WTC11 (cell line): ENCODE data around the gene PFKFB3. TPM values are rescaled to one million over a fixed set of nuclear protein-coding genes. Genes with fewer than 3 reads are reported as not detected.
A peak's percentile ranks its signal among the peaks of the same experiment; 100 is the strongest.

ENCODE experiments used
- ATAC-seq: fragments of 200-7000 bp; cut with Tn5 transposase; 2 replicates; pipeline ENCODE4 v1.10.0; 2021; ENCODE audit warnings: mild to moderate bottlenecking, moderate library complexity
- CTCF ChIA-PET: fragments of 300-600 bp; sonication (Branson Sonifier 250); formaldehyde crosslinking; loops from one replicate; lab custom pipeline; 2021; ENCODE audit warnings: antibody characterized with exemption; lab: Charles Lee
- POLR2A ChIA-PET: fragments of 350-600 bp; sonication (Branson Sonifier 250); formaldehyde crosslinking; loops from one replicate; lab custom pipeline; 2021; ENCODE audit warnings: antibody characterized with exemption; lab: Charles Lee
- DNase-seq: peaks from one replicate; pipeline ENCODE4 v3.0.0; 2021; ENCODE audit warnings: low spot score
- H3K27ac Mint-ChIP-seq: 2 replicates; pipeline ENCODE4 v1.8.0; 2021; ENCODE audit warnings: mixed read lengths
- H3K27me3 Mint-ChIP-seq: 2 replicates; pipeline ENCODE4 v1.8.0; 2021; ENCODE audit warnings: low read depth, mild to moderate bottlenecking, moderate library complexity, mixed read lengths
- H3K36me3 Mint-ChIP-seq: 2 replicates; pipeline ENCODE4 v1.8.0; 2021; ENCODE audit warnings: mixed read lengths
- H3K4me1 Mint-ChIP-seq: 2 replicates; pipeline ENCODE4 v1.8.0; 2022; ENCODE audit warnings: mixed read lengths
- H3K4me3 Mint-ChIP-seq: 2 replicates; pipeline ENCODE4 v1.8.0; 2021; ENCODE audit warnings: mild to moderate bottlenecking, moderate library complexity, mixed read lengths
- H3K9me3 Mint-ChIP-seq: 2 replicates; pipeline ENCODE4 v1.8.0; 2021; ENCODE audit warnings: mixed read lengths
- AR ChIP-seq: fragments of 250-450 bp; sonication (Bioruptor Pico); IDR thresholded peaks from 2 replicates; pipeline ENCODE4 v1.9.0; 2021; ENCODE audit warnings: mild to moderate bottlenecking
- ATF2 ChIP-seq: sonication (generic); formaldehyde crosslinking; IDR thresholded peaks from 2 replicates; pipeline ENCODE4 v1.8.1; 2022; ENCODE audit warnings: low read depth, missing genetic modification reagents, borderline replicate concordance
- ATF6 ChIP-seq: sonication (generic); formaldehyde crosslinking; IDR thresholded peaks from 2 replicates; pipeline ENCODE4 v1.8.1; 2023; ENCODE audit warnings: mild to moderate bottlenecking, missing genetic modification reagents
- CBFB ChIP-seq: sonication (generic); formaldehyde crosslinking; IDR thresholded peaks from 2 replicates; pipeline ENCODE4 v1.8.1; 2022; ENCODE audit warnings: mild to moderate bottlenecking, low read depth, missing genetic modification reagents
- CREB1 ChIP-seq: sonication (generic); formaldehyde crosslinking; IDR thresholded peaks from 2 replicates; pipeline ENCODE4 v1.8.0; 2023; ENCODE audit warnings: mild to moderate bottlenecking, missing genetic modification reagents
- E2F1 ChIP-seq: sonication (generic); formaldehyde crosslinking; IDR thresholded peaks from 2 replicates; pipeline ENCODE4 v1.8.0; 2022; ENCODE audit warnings: mild to moderate bottlenecking, missing genetic modification reagents
- E2F4 ChIP-seq: sonication (generic); formaldehyde crosslinking; IDR thresholded peaks from 2 replicates; pipeline ENCODE4 v1.8.1; 2022; ENCODE audit warnings: low read depth, mild to moderate bottlenecking, moderate library complexity, missing genetic modification reagents, borderline replicate concordance
- GABPB1 ChIP-seq: sonication (generic); formaldehyde crosslinking; IDR thresholded peaks from 2 replicates; pipeline ENCODE4 v1.8.1; 2023; ENCODE audit warnings: mild to moderate bottlenecking, missing genetic modification reagents
- HMGA2 ChIP-seq: fragments of 250-450 bp; sonication (Bioruptor Pico); IDR thresholded peaks from 2 replicates; pipeline ENCODE4 v1.4.0; 2021; ENCODE audit warnings: mild to moderate bottlenecking, moderate library complexity
- JAZF1 ChIP-seq: fragments of 250-450 bp; sonication (Bioruptor Pico); IDR thresholded peaks from 2 replicates; pipeline ENCODE4 v1.9.0; 2021; ENCODE audit warnings: moderate library complexity, mild to moderate bottlenecking, inconsistent platforms
- MXD4 ChIP-seq: fragments of 250-450 bp; sonication (Bioruptor Pico); IDR thresholded peaks from 2 replicates; pipeline ENCODE4 v1.8.0; 2021; ENCODE audit warnings: mild to moderate bottlenecking, moderate library complexity, borderline replicate concordance
- NFATC4 ChIP-seq: fragments of 250-450 bp; sonication (Bioruptor Pico); IDR thresholded peaks from 2 replicates; pipeline ENCODE4 v1.9.0; 2021; ENCODE audit warnings: mild to moderate bottlenecking
- PRDM15 ChIP-seq: sonication (generic); formaldehyde crosslinking; IDR thresholded peaks from 2 replicates; pipeline ENCODE4 v1.8.0; 2022; ENCODE audit warnings: missing genetic modification reagents
- TEAD4 ChIP-seq: sonication (generic); formaldehyde crosslinking; IDR thresholded peaks from 2 replicates; pipeline ENCODE4 v1.8.0; 2022; ENCODE audit warnings: mild to moderate bottlenecking, missing genetic modification reagents
- TP53 ChIP-seq: sonication (generic); formaldehyde crosslinking; IDR thresholded peaks from 2 replicates; pipeline ENCODE4 v1.8.1; 2023; ENCODE audit warnings: mild to moderate bottlenecking, missing genetic modification reagents
- ZBTB21 ChIP-seq: sonication (generic); formaldehyde crosslinking; IDR thresholded peaks from 2 replicates; pipeline ENCODE4 v1.8.1; 2023; ENCODE audit warnings: mild to moderate bottlenecking, missing genetic modification reagents, borderline replicate concordance
- ZNF425 ChIP-seq: fragments of 250-450 bp; sonication (Bioruptor Pico); conservative IDR thresholded peaks from 2 replicates; pipeline ENCODE4 v1.9.0; 2021; ENCODE audit warnings: mild to moderate bottlenecking
- total RNA-seq: library from RNA; stranded (reverse); gene quantifications from 3 replicates; pipeline ENCODE4 v1.2.3, GENCODE V29; 2021

PFKFB3 gene
- total RNA-seq, 1 experiment from 2014 or later = 30.6 TPM

GRCh38 chr10:6163364-6164270 lies 39.1 kb upstream of the PFKFB3 start:
- Mint-ChIP-seq H3K4me3 (peak overlapping the region; percentile 78), H3K27ac (no peak overlapping the region; the same call in 1 of the 2 replicates), H3K9me3 (no peaks in the 10 kb centered on the region), H3K36me3 (peaks cover 3% of the 10 kb centered on the region; the same call in 1 of the 2 replicates), H3K27me3 (peaks cover 6% of the 10 kb centered on the region), H3K4me1 (peaks cover 23% of the 10 kb centered on the region)
- ATAC-seq (peak; percentile 88), DNase-seq (peak; percentile 81)
- ChIA-PET CTCF (interaction anchor here (0.5 to 2.3 kb wide), 6 partner anchors 9 to 55 kb away, joined by 3 to 13 read pairs (median 4); partner anchors contain the start of gene PFKFB3), POLR2A (interaction anchor here (0.8 to 1.2 kb wide), 2 partner anchors 13 to 39 kb away, joined by 4 to 6 read pairs; partner anchors contain the start of gene PFKFB3)
- no peak for TF ChIP-seq ATF2 (CRISPR knock-in tag)
- TF ChIP-seq CREB1 = no peak
- no peak for TF ChIP-seq NFATC4 (CRISPR knock-in tag)
- no peak for TF ChIP-seq JAZF1 (CRISPR knock-in tag)
- TF ChIP-seq GABPB1 (CRISPR knock-in tag) = no peak
- TF ChIP-seq ATF6 (CRISPR knock-in tag) = no peak
- TF ChIP-seq PRDM15 = peak; percentile 43; the same call in 1 of the 2 replicates
- no peak for TF ChIP-seq E2F4 (CRISPR knock-in tag)
- TF ChIP-seq AR (CRISPR knock-in tag) = no peak
- TF ChIP-seq E2F1 (CRISPR knock-in tag) = no peak
- TF ChIP-seq MXD4 (CRISPR knock-in tag) = no peak
- TF ChIP-seq ZNF425 (CRISPR knock-in tag) = no peak
- TF ChIP-seq HMGA2 (CRISPR knock-in tag) = no peak
- peak; percentile 37; the same call in 1 of the 2 replicates for TF ChIP-seq ZBTB21 (CRISPR knock-in tag)
- TF ChIP-seq TEAD4 = 0 out of 2 replicates have a peak, but pooled peaks have one; percentile 46
- TF ChIP-seq CBFB (CRISPR knock-in tag) = 0 out of 2 replicates have a peak, but pooled peaks have one; percentile 48
- TF ChIP-seq TP53 = peak; percentile 90; the same call in 1 of the 2 replicates
